Breast epithelium (tissue), 4 donors: ENCODE data around the gene POLG2. TPM values are rescaled to one million over a fixed set of nuclear protein-coding genes. Genes with fewer than 3 reads are reported as not detected.
"Not testable (repeated sequence)": the region's sequence is repeated elsewhere in the genome, so short reads cannot be mapped to it uniquely, and the experiment has no call there.

ENCODE experiments used
- DNase-seq, 2 donors: peaks; one replicate each; pipeline ENCODE4 v3.0.0-alpha.2; 2019; ENCODE audit warnings: low spot score in 2 of 2
- H3K27ac ChIP-seq, 2 donors: fragments of 200-600 bp; sonication (generic) in 1 of 2; one replicate each; pipeline ENCODE4 v1.5.1; 2016 to 2019; ENCODE audit warnings: mild to moderate bottlenecking in 1 of 2
- H3K27me3 ChIP-seq, 2 donors: fragments of 200-600 bp; sonication (generic) in 1 of 2; one replicate each; pipeline versions ENCODE4 v1.5.1 to v1.6.0; 2017 to 2019; ENCODE audit warnings: control low read depth in 1 of 2, mild to moderate bottlenecking in 1 of 2
- H3K36me3 ChIP-seq: fragments of 200-600 bp; one replicate; pipeline ENCODE4 v1.5.1; 2019
- H3K4me1 ChIP-seq, 2 donors: fragments of 200-600 bp; sonication (generic); one replicate each; pipeline ENCODE4 v1.5.1; 2016 to 2019; ENCODE audit warnings: control low read depth in 1 of 2
- H3K4me3 ChIP-seq, 3 donors: fragments of 200-600 bp; sonication (generic); 1 replicate in 2 of 3; 2 replicates in 1 of 3; pipeline ENCODE4 v1.5.1; 2016 to 2019; ENCODE audit warnings: mild to moderate bottlenecking in 3 of 3, moderate library complexity in 2 of 3
- H3K9me3 ChIP-seq, 2 donors: fragments of 200-600 bp; sonication (generic) in 1 of 2; one replicate each; pipeline ENCODE4 v1.5.1; 2016 to 2019; ENCODE audit warnings: control low read depth in 1 of 2
- CTCF ChIP-seq, 3 donors: fragments of 450-650 bp; IDR thresholded peaks; one replicate each; pipeline ENCODE4 v1.5.1; 2016 to 2017; ENCODE audit warnings: antibody characterized with exemption in 3 of 3, mild to moderate bottlenecking in 3 of 3, moderate library complexity in 3 of 3
- POLR2A ChIP-seq: fragments of 450-650 bp; IDR thresholded peaks from one replicate; pipeline ENCODE4 v1.6.1; 2016; ENCODE audit warnings: antibody characterized with exemption, mild to moderate bottlenecking, moderate library complexity
- POLR2AphosphoS5 ChIP-seq, 3 donors: sonication (generic); formaldehyde crosslinking; IDR thresholded peaks; one replicate each; pipeline ENCODE4 v1.6.1; 2017; ENCODE audit warnings: antibody characterized with exemption in 3 of 3
- intact Hi-C: fragments of 100-400 bp; cut with DNase I; formaldehyde crosslinking; loops from one replicate; pipeline ENCODE4 v1.15.1; 2023; ENCODE audit warnings: low total_unique reads
- total RNA-seq, 3 donors: library from RNA; depleted of rRNA; stranded (reverse); fragments of >200 nt; gene quantifications; one replicate each; pipeline ENCODE4 v1.1.0, GENCODE V29; 2016

Gene POLG2
- total RNA-seq, 3 donors from 2014 or later, result 3.2 to 18.7 (median 12.8) TPM

DNA sequence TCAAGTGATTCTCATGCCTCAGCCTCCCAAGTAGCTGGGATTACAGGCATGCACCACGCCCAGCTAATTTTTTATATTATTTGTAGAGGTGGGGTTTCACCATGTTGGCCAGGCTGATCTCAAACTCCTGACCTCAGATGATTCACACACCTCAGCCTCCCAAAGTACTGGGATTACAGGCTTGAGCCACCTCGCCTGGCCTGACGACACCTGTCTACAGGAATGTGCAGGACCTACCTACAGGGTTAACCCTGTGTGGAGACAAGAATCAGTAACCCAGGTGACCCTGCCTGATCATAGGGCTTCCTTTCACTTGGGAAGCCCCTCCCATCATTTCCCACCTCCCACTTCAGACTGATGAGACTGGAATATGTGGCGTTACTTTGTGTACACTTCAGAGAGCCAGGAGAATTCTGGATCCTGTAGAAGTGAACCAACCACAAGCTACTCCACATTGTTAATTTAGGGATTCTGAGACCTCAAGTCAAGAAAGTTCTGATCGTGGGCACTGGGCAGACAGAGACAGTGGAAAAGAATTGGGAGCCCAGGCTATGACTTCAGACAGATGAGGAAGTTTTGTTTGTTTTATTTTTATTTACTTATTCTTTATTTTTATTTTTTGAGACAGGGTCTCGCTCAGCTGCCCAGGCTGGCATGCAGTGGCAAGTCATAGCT lies 53.6 kb downstream of the POLG2 start:
- intact Hi-C loops, result no loop called here
- Histone ChIP-seq H3K27ac (peak overlapping the region in 1 of 2 donors; percentile 66), H3K27me3 (no peaks in the 10 kb centered on the region), H3K4me1 (no peaks in the 10 kb centered on the region), H3K9me3 (peaks cover 2 to 5% of the 10 kb centered on the region in 2 donors), H3K36me3 (no peaks in the 10 kb centered on the region), H3K4me3 (no peak overlapping the region)
- DNase-seq, result no peak
- TF ChIP-seq CTCF (IDR thresholded peaks at IDR 0.05) (no peak), POLR2A (no peak), POLR2AphosphoS5 (IDR thresholded peaks at IDR 0.05) (no peak)

DNA sequence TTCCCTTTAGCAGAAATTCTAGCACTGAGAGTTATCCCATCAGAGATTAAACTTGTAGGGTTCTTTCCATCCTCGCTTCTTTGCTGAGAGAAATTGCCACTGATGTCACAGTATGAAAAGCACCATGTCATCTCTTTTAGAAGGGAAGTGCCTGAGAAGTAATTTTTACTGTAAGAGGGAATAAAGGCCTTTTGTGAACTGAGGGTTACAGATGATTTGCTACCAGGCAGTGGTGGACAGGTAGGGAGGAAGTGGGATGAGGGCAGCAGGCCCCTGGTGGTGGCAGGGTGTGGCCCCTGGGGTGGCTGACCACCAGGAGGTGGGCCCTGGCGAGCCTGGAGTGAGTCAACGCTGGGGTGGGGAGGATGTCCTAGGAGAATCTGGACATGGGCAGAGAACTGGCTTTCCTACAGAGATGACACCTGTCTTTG lies 54.3 kb downstream of the POLG2 start:
- Histone ChIP-seq H3K27me3 (no peaks in the 10 kb centered on the region), H3K27ac (peak overlapping the region in 1 of 2 donors; percentile 66), H3K36me3 (no peaks in the 10 kb centered on the region), H3K4me3 (no peak overlapping the region), H3K4me1 (no peaks in the 10 kb centered on the region), H3K9me3 (peaks cover 9 to 12% of the 10 kb centered on the region in 2 donors)
- TF ChIP-seq POLR2AphosphoS5 (IDR thresholded peaks at IDR 0.05) (no peak), CTCF (IDR thresholded peaks at IDR 0.05) (no peak), POLR2A (no peak)
- intact Hi-C loops, result no loop called here
- no peak for DNase-seq

- no peaks in the 10 kb centered on the region for H3K27me3 ChIP-seq
- H3K36me3 ChIP-seq, result no peaks in the 10 kb centered on the region
- peaks cover 13 to 16% of the 10 kb centered on the region in 2 donors for H3K9me3 ChIP-seq
- peak overlapping the region in 1 of 2 donors; percentile 66 for H3K27ac ChIP-seq
- intact Hi-C loops, result no loop called here
- H3K4me3 ChIP-seq, result no peak overlapping the region
- DNase-seq, result no peak
- no peak for TF ChIP-seq CTCF (IDR thresholded peaks at IDR 0.05)
- TF ChIP-seq POLR2A, result no peak
- TF ChIP-seq POLR2AphosphoS5 (IDR thresholded peaks at IDR 0.05), result no peak
- H3K4me1 ChIP-seq, result no peaks in the 10 kb centered on the region
Observed at GRCh38 chr17:64441772-64442540, 54.9 kb downstream of the POLG2 start.

- no peak for TF ChIP-seq POLR2A
- TF ChIP-seq POLR2AphosphoS5 (IDR thresholded peaks at IDR 0.05), result no peak
- no peak for TF ChIP-seq CTCF (IDR thresholded peaks at IDR 0.05)
- Histone ChIP-seq H3K9me3 (peaks cover 13 to 16% of the 10 kb centered on the region in 2 donors), H3K27me3 (no peaks in the 10 kb centered on the region), H3K27ac (no peak overlapping the region), H3K4me3 (no peak overlapping the region), H3K36me3 (no peaks in the 10 kb centered on the region), H3K4me1 (no peaks in the 10 kb centered on the region)
- DNase-seq, result no peak
- intact Hi-C loops, result no loop called here
Observed at GRCh38 chr17:64439956-64440355, 56.9 kb downstream of the POLG2 start.

- intact Hi-C loops, H3K4me3 ChIP-seq, H3K27ac ChIP-seq, H3K36me3 ChIP-seq, H3K4me1 ChIP-seq, DNase-seq, H3K27me3 ChIP-seq: not testable (repeated sequence)
- peaks cover 13 to 16% of the 10 kb centered on the region in 2 donors for H3K9me3 ChIP-seq
Observed at GRCh38 chr17:64439521-64439920, 57.3 kb downstream of the POLG2 start.
